DOHH2 (cell line): ENCODE measurements around the gene METTL24.

ENCODE experiments used
- EZH2phosphoT487 ChIP-seq: fragments of 200-600 bp; sonication (generic); IDR thresholded peaks from 2 replicates; pipeline ENCODE4 v1.6.1; 2017; ENCODE audit warnings: borderline replicate concordance, mild to moderate bottlenecking, antibody characterized with exemption, low read length, moderate library complexity, mixed read lengths
- TF ChIP-seq, protein P1 (sequence below): fragments of 200-600 bp; sonication (generic); IDR thresholded peaks from one replicate; pipeline ENCODE4 v1.5.1; 2014; ENCODE audit warnings: antibody characterized with exemption, mild to moderate bottlenecking, low read depth, low read length; ENCODE audit not compliant: poor library complexity, severe bottlenecking

DNA sequence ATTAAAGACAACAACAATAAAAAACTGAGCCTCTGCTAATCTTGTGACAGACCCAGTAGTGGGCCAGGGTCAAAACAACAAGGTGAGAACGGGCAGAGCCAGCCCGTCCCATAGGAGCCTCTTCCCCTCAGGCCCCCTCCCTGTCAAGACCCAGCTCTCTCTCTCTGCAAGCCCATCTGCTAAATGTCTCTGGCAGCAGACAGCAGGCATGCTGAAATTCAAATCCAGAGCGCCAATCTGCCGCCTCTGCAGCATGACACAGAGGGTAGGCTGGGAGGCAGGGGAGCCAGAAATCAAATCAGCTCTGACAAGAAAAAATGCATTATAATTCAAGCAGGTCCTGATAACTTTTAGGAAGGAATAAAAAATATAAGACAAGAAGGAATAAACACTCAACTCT lies 26.3 kb downstream of the METTL24 start:
- TF ChIP-seq, protein P1, sequence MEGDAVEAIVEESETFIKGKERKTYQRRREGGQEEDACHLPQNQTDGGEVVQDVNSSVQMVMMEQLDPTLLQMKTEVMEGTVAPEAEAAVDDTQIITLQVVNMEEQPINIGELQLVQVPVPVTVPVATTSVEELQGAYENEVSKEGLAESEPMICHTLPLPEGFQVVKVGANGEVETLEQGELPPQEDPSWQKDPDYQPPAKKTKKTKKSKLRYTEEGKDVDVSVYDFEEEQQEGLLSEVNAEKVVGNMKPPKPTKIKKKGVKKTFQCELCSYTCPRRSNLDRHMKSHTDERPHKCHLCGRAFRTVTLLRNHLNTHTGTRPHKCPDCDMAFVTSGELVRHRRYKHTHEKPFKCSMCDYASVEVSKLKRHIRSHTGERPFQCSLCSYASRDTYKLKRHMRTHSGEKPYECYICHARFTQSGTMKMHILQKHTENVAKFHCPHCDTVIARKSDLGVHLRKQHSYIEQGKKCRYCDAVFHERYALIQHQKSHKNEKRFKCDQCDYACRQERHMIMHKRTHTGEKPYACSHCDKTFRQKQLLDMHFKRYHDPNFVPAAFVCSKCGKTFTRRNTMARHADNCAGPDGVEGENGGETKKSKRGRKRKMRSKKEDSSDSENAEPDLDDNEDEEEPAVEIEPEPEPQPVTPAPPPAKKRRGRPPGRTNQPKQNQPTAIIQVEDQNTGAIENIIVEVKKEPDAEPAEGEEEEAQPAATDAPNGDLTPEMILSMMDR, result no peak
- TF ChIP-seq EZH2phosphoT487, result no peak
